OCI-LY7 (cell line): ENCODE measurements around the gene IL18R1. TPM values are rescaled to one million over a fixed set of nuclear protein-coding genes. Genes with fewer than 3 reads are reported as not detected.

ENCODE experiments used
- BruUV-seq: library from RNA; stranded (reverse); fragments of 400-500 nt; replicated peaks from 2 replicates; lab custom pipeline; 2021; lab: Mats Ljungman, UMichigan
- CTCF ChIA-PET: fragments of 300-600 bp; sonication (Branson Sonifier 250); formaldehyde crosslinking; loops from one replicate; lab custom pipeline; 2022; ENCODE audit warnings: antibody characterized with exemption; ENCODE audit not compliant: unreplicated experiment; lab: Charles Lee
- POLR2A ChIA-PET: fragments of 300-600 bp; sonication (Branson Sonifier 250); formaldehyde crosslinking; loops from one replicate; lab custom pipeline; 2022; ENCODE audit warnings: antibody characterized with exemption; lab: Charles Lee
- DNase-seq: peaks from one replicate; pipeline ENCODE4 v3.0.0-alpha.2; 2015; ENCODE audit warnings: low spot score
- H2AFZ ChIP-seq: fragments of 200-600 bp; sonication (generic), shearing (Covaris generic); 2 replicates; pipeline ENCODE4 v1.6.1; 2014; ENCODE audit warnings: mild to moderate bottlenecking, antibody characterized with exemption, low read length, moderate library complexity
- H3K27ac ChIP-seq: fragments of 200-600 bp; sonication (generic); 2 replicates; pipeline ENCODE4 v1.5.1; 2014; ENCODE audit warnings: mixed run types, low read depth, mild to moderate bottlenecking, moderate library complexity, low read length, inconsistent platforms; ENCODE audit not compliant: poor library complexity, severe bottlenecking
- H3K36me3 ChIP-seq: fragments of 200-600 bp; sonication (generic); 2 replicates; pipeline ENCODE4 v1.6.1; 2014; ENCODE audit warnings: mild to moderate bottlenecking, antibody characterized with exemption, low read length, moderate library complexity, mixed read lengths; ENCODE audit not compliant: insufficient read depth
- H3K4me1 ChIP-seq: fragments of 200-600 bp; sonication (generic); 2 replicates; pipeline ENCODE4 v1.5.1; 2014; ENCODE audit warnings: mild to moderate bottlenecking, low read length; ENCODE audit not compliant: insufficient read depth, poor library complexity, severe bottlenecking
- H3K4me2 ChIP-seq: fragments of 200-600 bp; sonication (generic); 2 replicates; pipeline ENCODE4 v1.6.1; 2014; ENCODE audit warnings: mild to moderate bottlenecking, low read length
- H3K4me3 ChIP-seq: fragments of 200-600 bp; sonication (generic); 2 replicates; pipeline ENCODE4 v1.5.1; 2014; ENCODE audit warnings: mild to moderate bottlenecking, low read depth, low read length; ENCODE audit not compliant: poor library complexity, severe bottlenecking
- H3K79me2 ChIP-seq: fragments of 200-600 bp; sonication (generic); 2 replicates; pipeline ENCODE4 v1.6.1; 2016; ENCODE audit warnings: low read depth, mild to moderate bottlenecking, low read length, moderate library complexity, mixed read lengths; ENCODE audit not compliant: insufficient read depth
- H3K9me2 ChIP-seq: fragments of 200-600 bp; sonication (generic); 2 replicates; pipeline ENCODE4 v1.6.1; 2016; ENCODE audit warnings: mild to moderate bottlenecking, low read length, mixed read lengths; ENCODE audit not compliant: insufficient read depth
- H3K9me3 ChIP-seq: fragments of 200-600 bp; sonication (generic); 2 replicates; pipeline ENCODE4 v1.6.1; 2014; ENCODE audit warnings: mild to moderate bottlenecking, mixed run types, low read length, mixed read lengths
- H4K20me1 ChIP-seq: fragments of 200-600 bp; sonication (generic); 2 replicates; pipeline ENCODE4 v1.6.1; 2014; ENCODE audit warnings: mild to moderate bottlenecking, antibody characterized with exemption, low read length, moderate library complexity, mixed read lengths; ENCODE audit not compliant: insufficient read depth
- CTCF ChIP-seq: fragments of 200-600 bp; sonication (generic); conservative IDR thresholded peaks from 2 replicates; pipeline ENCODE4 v1.5.1; 2014; ENCODE audit warnings: mild to moderate bottlenecking, antibody characterized with exemption, low read length, moderate library complexity, mixed read lengths
- EZH2phosphoT487 ChIP-seq: fragments of 200-600 bp; sonication (generic); IDR thresholded peaks from 2 replicates; pipeline ENCODE4 v1.6.1; 2018; ENCODE audit warnings: low read depth, borderline replicate concordance, mild to moderate bottlenecking, mixed run types, antibody characterized with exemption, low read length, moderate library complexity, mixed read lengths
- intact Hi-C: fragments of 100-400 bp; cut with micrococcal nuclease; formaldehyde crosslinking; loops from one replicate; pipeline ENCODE4 v1.10.0; 2022; ENCODE audit not compliant: unreplicated experiment
- total RNA-seq, 2 experiments: library from RNA; depleted of rRNA in 1 of 2; stranded (reverse); fragments of >200 nt in 1 of 2; shearing (Covaris generic) in 1 of 2; gene quantifications; 2 replicates each; pipeline ENCODE4 v1.2.3, GENCODE V29; 2014 to 2022

The IL18R1 gene
- total RNA-seq, 2 experiments from 2014 or later = not detected

DNA sequence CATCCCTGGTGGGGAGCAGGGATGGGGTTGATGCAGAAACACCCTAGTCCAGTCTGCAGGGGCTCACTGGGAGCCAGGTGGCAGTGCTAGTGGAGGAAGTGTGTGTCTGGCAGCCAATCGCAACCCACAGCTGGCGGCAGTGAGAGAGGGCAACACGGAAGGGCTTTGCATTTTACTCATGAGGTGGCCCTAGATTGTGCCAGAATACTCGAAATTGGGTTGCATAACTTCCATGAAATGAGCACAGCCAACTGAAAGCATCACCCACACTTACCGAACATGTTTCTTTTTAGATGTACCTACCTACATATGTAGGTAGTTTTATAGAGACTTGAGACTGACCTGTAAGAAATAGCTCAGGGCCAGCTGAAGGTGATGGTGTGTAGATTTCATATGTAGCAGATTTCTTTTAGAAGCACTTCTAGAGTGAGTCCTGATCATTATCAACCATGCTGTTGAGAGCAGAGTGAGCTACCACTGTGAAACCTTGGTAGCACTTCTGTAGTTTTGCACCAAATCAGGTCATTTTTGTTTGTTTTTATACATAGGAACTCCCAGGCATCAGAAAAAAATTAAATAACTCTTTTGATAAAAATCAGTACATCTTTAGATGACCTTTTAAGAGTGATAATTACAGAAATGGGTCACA lies 13.0 kb downstream of the IL18R1 start:
- no peak overlapping the region for H3K4me3 ChIP-seq
- CTCF ChIA-PET = no interaction called here
- POLR2A ChIA-PET = no interaction called here

DNA sequence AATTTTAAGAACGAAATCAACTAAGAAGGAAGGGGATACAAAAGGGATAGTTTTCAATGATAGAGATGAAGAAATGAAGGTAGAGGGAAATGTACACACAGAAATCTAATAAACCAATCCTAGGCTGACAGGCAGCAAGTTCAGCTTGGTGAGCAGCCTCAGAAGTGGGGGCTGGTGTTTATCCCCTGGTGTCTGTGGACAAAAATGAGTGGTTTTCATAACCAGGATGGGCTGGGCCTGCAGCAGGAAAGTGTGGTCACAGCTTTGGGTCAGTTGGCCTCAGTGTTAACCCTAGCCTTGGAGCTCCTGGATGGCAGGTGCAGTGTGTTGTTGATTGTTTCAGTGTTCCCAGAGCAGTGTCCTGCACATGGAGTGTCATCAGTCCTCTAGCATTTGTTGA lies 14.3 kb downstream of the IL18R1 start:
- H3K36me3 ChIP-seq = no peaks in the 10 kb centered on the region
- no peaks in the 10 kb centered on the region for H4K20me1 ChIP-seq
- no peaks in the 10 kb centered on the region for H3K9me3 ChIP-seq
- BruUV-seq = no TSS peak
- no peak for TF ChIP-seq CTCF
- TF ChIP-seq EZH2phosphoT487 = no peak
- no peak overlapping the region for H3K4me3 ChIP-seq
- no peaks in the 10 kb centered on the region for H3K9me2 ChIP-seq
- no peak for DNase-seq
- intact Hi-C loops = no loop called here
- H3K79me2 ChIP-seq = no peaks in the 10 kb centered on the region
- CTCF ChIA-PET = no interaction called here
- H3K27ac ChIP-seq = no peak overlapping the region
- H3K4me2 ChIP-seq = no peak overlapping the region
- H2AFZ ChIP-seq = no peak overlapping the region
- H3K4me1 ChIP-seq = no peaks in the 10 kb centered on the region
- POLR2A ChIA-PET = no interaction called here

More for the DNA sequence above, 13.0 kb downstream of the IL18R1 start:
- Histone ChIP-seq H2AFZ (no peak overlapping the region), H3K36me3 (no peaks in the 10 kb centered on the region), H4K20me1 (no peaks in the 10 kb centered on the region), H3K4me2 (no peak overlapping the region), H3K27ac (no peak overlapping the region), H3K9me2 (no peaks in the 10 kb centered on the region), H3K79me2 (no peaks in the 10 kb centered on the region), H3K4me1 (no peaks in the 10 kb centered on the region), H3K9me3 (no peaks in the 10 kb centered on the region)
- DNase-seq = no peak
- intact Hi-C loops = no loop called here
- no TSS peak for BruUV-seq
- TF ChIP-seq CTCF (no peak), EZH2phosphoT487 (no peak)

DNA sequence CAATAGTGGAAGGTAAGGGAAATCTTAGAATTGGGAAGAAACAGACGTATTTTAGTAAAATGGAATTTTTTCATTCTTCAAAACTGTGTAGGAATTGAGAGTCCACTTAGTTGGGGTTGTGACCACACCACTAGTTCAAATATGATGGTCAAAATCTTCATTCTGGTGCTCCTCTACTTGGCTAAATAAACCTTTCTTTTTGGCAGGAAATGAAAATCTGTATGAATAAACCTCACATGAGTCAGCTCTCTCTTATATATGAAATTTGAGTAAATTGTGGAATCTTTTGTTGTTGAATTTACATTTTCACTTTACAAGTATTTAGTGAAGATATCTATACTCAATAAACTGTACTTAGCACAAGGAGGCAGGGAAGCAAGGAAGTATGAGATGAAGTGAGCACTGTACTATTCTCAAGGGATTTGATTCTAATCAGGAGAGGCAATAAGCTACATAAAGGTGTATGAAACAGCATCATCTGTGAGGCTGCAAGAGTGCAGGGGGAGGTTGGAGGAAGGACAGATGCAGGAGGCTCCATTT lies 20.5 kb downstream of the IL18R1 start:
- BruUV-seq = no TSS peak
- Histone ChIP-seq H3K27ac (no peak overlapping the region), H3K4me2 (no peak overlapping the region), H3K9me2 (no peaks in the 10 kb centered on the region), H2AFZ (no peak overlapping the region), H3K36me3 (no peaks in the 10 kb centered on the region), H3K79me2 (no peaks in the 10 kb centered on the region), H3K9me3 (no peaks in the 10 kb centered on the region), H3K4me3 (no peak overlapping the region), H3K4me1 (no peaks in the 10 kb centered on the region), H4K20me1 (no peaks in the 10 kb centered on the region)
- POLR2A ChIA-PET = no interaction called here
- CTCF ChIA-PET = no interaction called here
- no peak for DNase-seq
- intact Hi-C loops = no loop called here
- TF ChIP-seq EZH2phosphoT487 = no peak
- no peak for TF ChIP-seq CTCF
